ENCODE measurements around the gene KCP.
"Not testable (repeated sequence)": the region's sequence is repeated elsewhere in the genome, so short reads cannot be mapped to it uniquely, and the experiment has no call there.

KCP gene

GRCh38 chr7:128910569-128910945 is at the start of gene KCP:
KCP (minus strand) TSS chr7:128910709; CDS start chr7:128910676, 33 bp downstream.
- DNase-seq (ENCODE audit: low read depth in 2 of 3, low spot score in 1 of 3) = no peak

GRCh38 chr7:128959296-128959695 is 48.8 kb upstream of the KCP start:
- DNase-seq (ENCODE audit: low read depth in 2 of 3, low spot score in 1 of 3) = no peak

GRCh38 chr7:128955981-128956380 is 45.5 kb upstream of the KCP start:
- no peak for DNase-seq (ENCODE audit: low read depth in 2 of 3, low spot score in 1 of 3)

- DNase-seq (ENCODE audit: low read depth in 2 of 3, low spot score in 1 of 3) = no peak
These were observed 44.6 kb upstream of the KCP start for GRCh38 chr7:128954830-128955802.

- no peak for DNase-seq (ENCODE audit: low read depth in 2 of 3, low spot score in 1 of 3)
These were observed 43.6 kb upstream of the KCP start for GRCh38 chr7:128954150-128954549.

- no peak for DNase-seq (ENCODE audit: low read depth in 2 of 3, low spot score in 1 of 3)
These were observed 40.8 kb upstream of the KCP start for GRCh38 chr7:128951296-128951695.

GRCh38 chr7:128948976-128949760 is 38.7 kb upstream of the KCP start:
- DNase-seq (ENCODE audit: low read depth in 2 of 3, low spot score in 1 of 3) = no peak

- no peak for DNase-seq (ENCODE audit: low read depth in 2 of 3, low spot score in 1 of 3)
These were observed 37.9 kb upstream of the KCP start for GRCh38 chr7:128948312-128948973.

- no peak for DNase-seq (ENCODE audit: low read depth in 2 of 3, low spot score in 1 of 3)
These were observed 37.3 kb upstream of the KCP start for GRCh38 chr7:128947854-128948253.

GRCh38 chr7:128946936-128947830 is 36.7 kb upstream of the KCP start:
- no peak for DNase-seq (ENCODE audit: low read depth in 2 of 3, low spot score in 1 of 3)

- no peak for DNase-seq (ENCODE audit: low read depth in 2 of 3, low spot score in 1 of 3)
These were observed 35.3 kb upstream of the KCP start for GRCh38 chr7:128945668-128946366.

GRCh38 chr7:128944487-128945236 is 34.2 kb upstream of the KCP start:
- no peak for DNase-seq (ENCODE audit: low read depth in 2 of 3, low spot score in 1 of 3)

GRCh38 chr7:128943251-128943650 is 32.7 kb upstream of the KCP start:
- not testable (repeated sequence) for DNase-seq (ENCODE audit: low read depth in 2 of 3, low spot score in 1 of 3)

- DNase-seq (ENCODE audit: low read depth in 2 of 3, low spot score in 1 of 3) = no peak
These were observed 31.5 kb upstream of the KCP start for GRCh38 chr7:128941946-128942526.

- no peak for DNase-seq (ENCODE audit: low read depth in 2 of 3, low spot score in 1 of 3)
These were observed 30.9 kb upstream of the KCP start for GRCh38 chr7:128941323-128941890.

- no peak for DNase-seq (ENCODE audit: low read depth in 2 of 3, low spot score in 1 of 3)
These were observed 30.2 kb upstream of the KCP start for GRCh38 chr7:128940494-128941322.

- DNase-seq (ENCODE audit: low read depth in 2 of 3, low spot score in 1 of 3) = no peak
These were observed 29.4 kb upstream of the KCP start for GRCh38 chr7:128939861-128940410.
